Measurements from ENCODE around the gene DAGLA.

DAGLA gene

DNA sequence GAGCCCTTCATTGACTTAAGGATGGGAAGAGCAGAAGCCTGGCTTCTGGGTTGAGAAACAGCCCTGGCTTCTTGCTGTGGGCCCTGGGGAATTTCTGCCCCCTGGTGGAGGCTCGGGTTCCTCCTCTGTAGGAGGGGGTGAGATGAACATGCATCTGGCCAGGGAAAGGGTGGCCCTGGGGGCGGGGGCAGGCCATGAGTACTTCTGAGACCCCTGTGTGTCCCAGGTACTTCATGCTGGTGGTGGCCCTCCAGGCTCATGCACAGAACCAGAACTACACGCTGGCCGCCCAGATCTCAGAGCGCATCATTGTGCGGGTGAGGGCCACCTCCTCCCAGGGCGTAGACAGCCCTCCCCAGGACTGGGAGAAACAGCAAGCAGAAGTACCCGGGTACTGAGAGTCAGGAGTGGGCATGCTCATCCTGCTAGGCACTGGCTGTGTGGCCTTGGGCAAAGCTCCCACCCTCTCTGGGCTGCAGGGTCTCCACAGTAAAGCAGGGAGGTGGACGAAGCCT is 96.4 kb downstream of the DAGLA start:
- TF ChIP-seq JUND (IDR thresholded peaks at IDR 0.05; ENCODE audit: low read depth) = no peak
- in situ Hi-C loops (cut with HindIII; ENCODE audit: low pct_unique_long_range_greater_than_20kb, low sequenced_read_pairs) = no loop called here
- peak; percentile 80 to 95 for DNase-seq (ENCODE audit: low read depth in 1 of 2, low spot score in 1 of 2)

DNA sequence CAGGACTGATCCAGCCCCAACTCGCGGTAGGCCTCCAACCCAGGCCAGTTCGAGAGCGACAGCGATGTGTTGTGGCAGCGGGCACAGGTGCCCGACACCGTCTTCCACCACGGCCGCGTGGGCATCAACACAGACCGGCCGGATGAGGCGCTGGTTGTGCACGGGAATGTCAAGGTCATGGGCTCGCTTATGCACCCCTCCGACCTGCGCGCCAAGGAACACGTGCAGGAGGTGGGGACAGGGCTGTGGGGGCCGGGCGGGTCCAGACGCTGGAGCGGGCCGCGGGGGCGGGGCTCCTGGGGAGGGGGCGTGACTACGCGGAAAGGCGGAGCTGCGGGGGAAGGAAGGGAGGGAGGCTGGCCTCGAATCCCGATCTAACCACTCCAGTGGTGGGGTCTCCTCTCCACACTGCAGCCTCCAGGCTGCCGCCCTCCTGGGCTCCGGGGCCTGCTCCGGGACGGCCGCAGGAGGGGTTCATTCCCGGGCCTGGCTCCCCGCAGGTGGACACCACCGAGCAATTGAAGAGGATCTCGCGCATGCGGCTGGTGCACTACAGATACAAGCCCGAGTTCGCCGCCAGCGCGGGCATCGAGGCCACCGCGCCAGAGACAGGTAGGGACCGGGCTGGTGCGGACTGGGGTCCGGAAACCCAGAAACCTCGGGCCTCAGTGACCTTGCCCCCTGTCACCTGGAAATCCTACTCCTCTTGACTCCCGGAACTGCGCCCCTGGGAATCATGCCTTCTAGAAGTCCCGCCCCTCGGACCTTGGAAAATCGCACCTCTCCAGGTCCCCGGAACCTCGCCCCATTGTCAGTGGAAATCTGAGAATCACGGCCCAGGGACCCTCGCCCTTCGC is 97.3 kb downstream of the DAGLA start:
- no peak for TF ChIP-seq JUND (IDR thresholded peaks at IDR 0.05; ENCODE audit: low read depth)
- in situ Hi-C loops (cut with HindIII; ENCODE audit: low pct_unique_long_range_greater_than_20kb, low sequenced_read_pairs) = no loop called here
- DNase-seq (ENCODE audit: low read depth in 1 of 2, low spot score in 1 of 2) = no peak

DNA sequence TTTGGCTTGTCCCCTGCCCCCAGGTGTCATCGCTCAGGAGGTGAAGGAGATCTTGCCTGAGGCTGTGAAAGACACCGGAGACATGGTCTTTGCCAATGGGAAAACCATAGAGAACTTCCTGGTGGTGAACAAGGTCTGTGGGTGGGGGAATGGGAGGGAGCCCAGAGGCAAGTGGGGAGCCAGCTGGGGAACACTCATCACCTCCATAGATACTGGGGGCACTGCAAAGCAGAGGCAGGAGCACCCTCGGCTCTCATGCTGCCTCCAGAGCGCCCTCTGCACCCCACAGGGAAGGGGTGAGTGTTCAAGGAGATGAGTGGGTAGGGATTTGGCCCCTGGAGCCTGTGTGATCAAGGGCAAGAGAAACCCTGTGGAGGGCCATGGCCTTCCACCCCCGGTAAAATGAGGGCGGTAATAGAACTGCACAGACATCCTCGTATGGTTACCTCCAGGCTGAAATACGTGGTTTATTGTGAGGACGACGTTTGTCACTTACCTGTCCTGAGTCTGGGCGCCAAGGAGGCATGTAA is 98.2 kb downstream of the DAGLA start:
- TF ChIP-seq JUND (IDR thresholded peaks at IDR 0.05; ENCODE audit: low read depth) = no peak
- in situ Hi-C loops (cut with HindIII; ENCODE audit: low pct_unique_long_range_greater_than_20kb, low sequenced_read_pairs) = no loop called here
- no peak for DNase-seq (ENCODE audit: low read depth in 1 of 2, low spot score in 1 of 2)

DNA sequence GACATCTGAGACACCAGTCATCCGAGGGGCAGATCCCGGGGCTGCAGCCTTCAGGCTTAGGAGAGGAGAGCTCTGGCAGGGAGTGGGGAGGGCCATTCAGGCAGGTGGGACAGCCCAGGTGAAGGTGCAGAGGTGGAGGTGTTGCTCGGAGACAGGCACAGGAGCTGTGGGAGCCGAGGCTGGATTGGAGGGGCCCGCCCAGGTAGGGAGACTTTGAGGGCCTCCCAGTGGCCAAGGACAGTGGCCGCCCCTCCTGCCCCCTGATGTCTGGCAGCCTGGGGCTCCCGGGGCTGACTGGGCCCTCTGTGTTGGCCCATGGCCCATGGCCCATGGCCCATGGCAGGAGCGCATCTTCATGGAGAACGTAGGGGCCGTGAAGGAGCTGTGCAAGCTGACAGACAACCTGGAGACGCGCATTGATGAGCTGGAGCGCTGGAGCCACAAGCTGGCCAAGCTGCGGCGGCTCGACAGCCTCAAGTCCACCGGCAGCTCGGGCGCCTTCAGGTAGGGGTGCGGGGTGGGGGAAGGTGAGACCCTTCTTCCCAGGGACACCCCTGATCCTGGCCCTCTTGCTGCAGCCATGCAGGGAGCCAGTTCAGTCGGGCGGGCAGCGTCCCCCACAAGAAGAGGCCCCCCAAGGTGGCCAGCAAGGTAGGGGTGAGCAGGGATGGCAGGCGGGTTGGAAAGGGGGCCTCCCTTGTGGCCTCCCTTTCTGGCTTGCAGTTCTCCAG is 98.9 kb downstream of the DAGLA start:
- no peak for TF ChIP-seq JUND (IDR thresholded peaks at IDR 0.05; ENCODE audit: low read depth)
- in situ Hi-C loops (cut with HindIII; ENCODE audit: low pct_unique_long_range_greater_than_20kb, low sequenced_read_pairs) = no loop called here
- DNase-seq (ENCODE audit: low read depth in 1 of 2, low spot score in 1 of 2) = no peak

GRCh38 chr11:61779666-61780525 is 99.7 kb downstream of the DAGLA start:
- in situ Hi-C loops (cut with HindIII; ENCODE audit: low pct_unique_long_range_greater_than_20kb, low sequenced_read_pairs) = no loop called here
- no peak for DNase-seq (ENCODE audit: low read depth in 1 of 2, low spot score in 1 of 2)

GRCh38 chr11:61780581-61781162 is 100.5 kb downstream of the DAGLA start:
- DNase-seq (ENCODE audit: low read depth in 1 of 2, low spot score in 1 of 2) = no peak
- in situ Hi-C loops (cut with HindIII; ENCODE audit: low pct_unique_long_range_greater_than_20kb, low sequenced_read_pairs) = no loop called here
- TF ChIP-seq JUND (IDR thresholded peaks at IDR 0.05; ENCODE audit: low read depth) = no peak

More at GRCh38 chr11:61779666-61780525, 99.7 kb downstream of the DAGLA start:
- no peak for TF ChIP-seq JUND (IDR thresholded peaks at IDR 0.05; ENCODE audit: low read depth)

DNA sequence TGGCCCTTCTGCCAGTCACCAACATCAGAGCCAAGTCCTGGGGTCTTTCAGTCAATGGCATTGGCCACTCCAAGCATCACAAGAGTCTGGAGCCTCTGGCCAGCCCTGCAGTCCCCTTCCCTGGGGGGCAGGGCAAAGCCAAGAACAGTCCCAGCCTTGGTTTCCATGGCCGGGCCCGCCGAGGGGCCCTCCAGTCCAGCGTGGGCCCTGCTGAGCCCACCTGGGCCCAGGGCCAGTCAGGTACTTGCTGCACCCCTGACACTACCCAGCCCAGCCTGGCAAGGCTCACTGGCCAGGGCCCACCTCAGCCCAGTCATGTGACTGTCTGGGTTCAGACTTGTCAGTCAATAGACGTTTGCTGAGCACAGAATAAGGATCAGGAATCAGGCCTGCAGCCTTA is 101.4 kb downstream of the DAGLA start:
- DNase-seq (ENCODE audit: low read depth in 1 of 2, low spot score in 1 of 2) = no peak
- no peak for TF ChIP-seq JUND (IDR thresholded peaks at IDR 0.05; ENCODE audit: low read depth)
- in situ Hi-C loops (cut with HindIII; ENCODE audit: low pct_unique_long_range_greater_than_20kb, low sequenced_read_pairs) = no loop called here

GRCh38 chr11:61782299-61782698 is 102.1 kb downstream of the DAGLA start:
- DNase-seq (ENCODE audit: low read depth in 1 of 2, low spot score in 1 of 2) = no peak
- no peak for TF ChIP-seq JUND (IDR thresholded peaks at IDR 0.05; ENCODE audit: low read depth)
- in situ Hi-C loops (cut with HindIII; ENCODE audit: low pct_unique_long_range_greater_than_20kb, low sequenced_read_pairs) = no loop called here

GRCh38 chr11:61782841-61783240 is 102.7 kb downstream of the DAGLA start:
- DNase-seq (ENCODE audit: low read depth in 1 of 2, low spot score in 1 of 2) = no peak
- TF ChIP-seq JUND (IDR thresholded peaks at IDR 0.05; ENCODE audit: low read depth) = no peak
- in situ Hi-C loops (cut with HindIII; ENCODE audit: low pct_unique_long_range_greater_than_20kb, low sequenced_read_pairs) = no loop called here

DNA sequence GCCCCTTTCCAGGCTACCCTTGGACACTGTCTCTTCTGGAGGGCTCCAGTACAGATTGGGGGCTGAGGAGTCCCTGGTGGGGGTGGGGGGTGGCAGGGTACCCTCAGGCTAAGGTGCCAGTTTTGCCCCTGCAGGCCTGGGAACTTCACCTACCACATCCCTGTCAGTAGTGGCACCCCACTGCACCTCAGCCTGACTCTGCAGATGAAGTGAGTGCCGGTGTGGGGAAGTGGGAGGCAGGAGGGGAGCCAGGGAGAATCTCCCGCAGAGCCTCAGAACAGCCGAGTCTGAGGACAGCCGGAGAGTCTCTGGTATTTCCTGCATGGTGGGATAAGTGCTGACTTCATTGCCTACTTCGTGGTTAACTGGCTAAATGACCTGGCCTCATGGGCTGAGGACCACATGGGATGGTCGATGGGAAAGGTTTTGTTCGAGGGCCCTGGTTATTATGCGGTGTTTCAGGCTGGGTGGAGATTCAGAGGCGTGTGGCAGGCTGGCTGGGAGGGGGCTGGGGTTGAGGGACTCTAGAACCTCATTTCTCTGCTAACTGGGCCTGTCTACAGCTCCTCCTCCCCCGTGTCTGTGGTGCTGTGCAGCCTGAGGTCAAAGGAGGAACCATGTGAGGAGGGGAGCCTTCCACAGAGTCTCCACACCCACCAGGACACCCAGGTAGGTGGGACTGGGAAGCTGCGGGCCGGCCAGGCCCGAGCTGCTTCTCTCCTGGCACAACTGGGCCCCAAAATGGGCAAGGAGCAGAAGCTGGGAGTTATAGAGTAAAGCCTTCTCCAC is 103.7 kb downstream of the DAGLA start:
- no peak for TF ChIP-seq JUND (IDR thresholded peaks at IDR 0.05; ENCODE audit: low read depth)
- peak in 1 of 2 experiments; percentile 7 for DNase-seq (ENCODE audit: low read depth in 1 of 2, low spot score in 1 of 2)
- in situ Hi-C loops (cut with HindIII; ENCODE audit: low pct_unique_long_range_greater_than_20kb, low sequenced_read_pairs) = no loop called here

DNA sequence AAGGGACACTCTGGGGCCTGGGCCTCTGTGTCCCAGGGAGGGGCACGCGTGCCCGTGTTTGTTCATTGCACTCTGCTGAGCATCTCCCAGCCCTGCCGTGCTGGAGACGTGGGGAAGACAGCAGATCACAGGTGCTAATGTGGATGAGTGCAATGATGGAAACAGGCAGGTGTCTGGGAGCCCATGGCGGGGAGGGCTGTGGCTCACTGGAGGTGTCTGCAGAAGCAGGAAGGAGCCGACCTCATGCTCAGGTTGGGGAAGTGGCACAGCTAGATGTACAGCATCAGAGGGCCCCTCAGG is 104.3 kb downstream of the DAGLA start:
- in situ Hi-C loops (cut with HindIII; ENCODE audit: low pct_unique_long_range_greater_than_20kb, low sequenced_read_pairs) = no loop called here
- no peak for TF ChIP-seq JUND (IDR thresholded peaks at IDR 0.05; ENCODE audit: low read depth)
- no peak for DNase-seq (ENCODE audit: low read depth in 1 of 2, low spot score in 1 of 2)

Data from T47D (cell line).